ENCODE measurements around the gene MYO18A. TPM values are rescaled to one million over a fixed set of nuclear protein-coding genes. Genes with fewer than 3 reads are reported as not detected.

The MYO18A gene
- total RNA-seq, 1 experiment from 2014 or later, result 37.2 TPM

GRCh38 chr17:29210879-29211278, 30.7 kb upstream of the MYO18A start:
- H2AFZ ChIP-seq (ENCODE audit: low read depth, low read length, poor library complexity, severe bottlenecking), result no peak overlapping the region
- no peaks in the 10 kb centered on the region for H3K4me1 ChIP-seq (ENCODE audit: control insufficient read depth in 1 of 2, insufficient read depth in 2 of 2, low read length in 2 of 2)
- DNase-seq (ENCODE audit: low read depth, low spot score) (no peak), ATAC-seq (no peak)
- no peaks in the 10 kb centered on the region for H4K20me1 ChIP-seq (ENCODE audit: insufficient read depth)
- H3K9me2 ChIP-seq (ENCODE audit: insufficient read depth), result no peaks in the 10 kb centered on the region
- H3K9ac ChIP-seq (ENCODE audit: low read length), result no peak overlapping the region
- H3K9me3 ChIP-seq (ENCODE audit: control insufficient read depth in 1 of 2, insufficient read depth in 1 of 2, low read depth in 1 of 2, low read length in 2 of 2), result no peaks in the 10 kb centered on the region
- H3K79me2 ChIP-seq (ENCODE audit: insufficient read depth, low read length), result no peaks in the 10 kb centered on the region
- TF ChIP-seq JUND (IDR thresholded peaks at IDR 0.05) (no peak), EGR1 (IDR thresholded peaks at IDR 0.05; ENCODE audit: low read depth) (no peak), YY1 (IDR thresholded peaks at IDR 0.05; ENCODE audit: extremely low read depth, insufficient replicate concordance, low read depth, low read length) (no peak), RAD21 (IDR thresholded peaks at IDR 0.05; ENCODE audit: low read depth) (no peak)
- TF ChIP-seq, protein P1, sequence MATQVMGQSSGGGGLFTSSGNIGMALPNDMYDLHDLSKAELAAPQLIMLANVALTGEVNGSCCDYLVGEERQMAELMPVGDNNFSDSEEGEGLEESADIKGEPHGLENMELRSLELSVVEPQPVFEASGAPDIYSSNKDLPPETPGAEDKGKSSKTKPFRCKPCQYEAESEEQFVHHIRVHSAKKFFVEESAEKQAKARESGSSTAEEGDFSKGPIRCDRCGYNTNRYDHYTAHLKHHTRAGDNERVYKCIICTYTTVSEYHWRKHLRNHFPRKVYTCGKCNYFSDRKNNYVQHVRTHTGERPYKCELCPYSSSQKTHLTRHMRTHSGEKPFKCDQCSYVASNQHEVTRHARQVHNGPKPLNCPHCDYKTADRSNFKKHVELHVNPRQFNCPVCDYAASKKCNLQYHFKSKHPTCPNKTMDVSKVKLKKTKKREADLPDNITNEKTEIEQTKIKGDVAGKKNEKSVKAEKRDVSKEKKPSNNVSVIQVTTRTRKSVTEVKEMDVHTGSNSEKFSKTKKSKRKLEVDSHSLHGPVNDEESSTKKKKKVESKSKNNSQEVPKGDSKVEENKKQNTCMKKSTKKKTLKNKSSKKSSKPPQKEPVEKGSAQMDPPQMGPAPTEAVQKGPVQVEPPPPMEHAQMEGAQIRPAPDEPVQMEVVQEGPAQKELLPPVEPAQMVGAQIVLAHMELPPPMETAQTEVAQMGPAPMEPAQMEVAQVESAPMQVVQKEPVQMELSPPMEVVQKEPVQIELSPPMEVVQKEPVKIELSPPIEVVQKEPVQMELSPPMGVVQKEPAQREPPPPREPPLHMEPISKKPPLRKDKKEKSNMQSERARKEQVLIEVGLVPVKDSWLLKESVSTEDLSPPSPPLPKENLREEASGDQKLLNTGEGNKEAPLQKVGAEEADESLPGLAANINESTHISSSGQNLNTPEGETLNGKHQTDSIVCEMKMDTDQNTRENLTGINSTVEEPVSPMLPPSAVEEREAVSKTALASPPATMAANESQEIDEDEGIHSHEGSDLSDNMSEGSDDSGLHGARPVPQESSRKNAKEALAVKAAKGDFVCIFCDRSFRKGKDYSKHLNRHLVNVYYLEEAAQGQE (IDR thresholded peaks at IDR 0.05; ENCODE audit: low read depth), result no peak
- 0 out of 4 replicates have a peak, but pooled peaks cover 0 to 4% of the 10 kb centered on the region in 2 experiments for H3K36me3 ChIP-seq (ENCODE audit: control insufficient read depth in 1 of 2, insufficient read depth in 2 of 2, low read length in 2 of 2)
- ChIA-PET RAD21 (ENCODE audit: low non-redundant PET in 1 of 2, low total read pairs in 2 of 2, uncharacterized antibody in 2 of 2, unreplicated experiment in 2 of 2) (no interaction called here), CTCF (interaction anchor here (1.2 kb wide), 1 partner anchor 94 kb away, joined by 3 read pairs; no protein-coding TSS in a partner anchor), POLR2A (no interaction called here)
- no peak overlapping the region for H3K4me2 ChIP-seq (ENCODE audit: low read length)
- intact Hi-C loops (cut with micrococcal nuclease), result no loop called here
- BruUV-seq (replicated peaks), result no TSS peak
- no peak overlapping the region for H3K4me3 ChIP-seq (replicated peaks in 1 of 2; ENCODE audit: low read depth in 1 of 2, low read length in 2 of 2)
- H3K27me3 ChIP-seq (ENCODE audit: insufficient read depth, low read length), result no peaks in the 10 kb centered on the region
- H3K27ac ChIP-seq (ENCODE audit: low read depth, low read length), result no peak overlapping the region

DNA sequence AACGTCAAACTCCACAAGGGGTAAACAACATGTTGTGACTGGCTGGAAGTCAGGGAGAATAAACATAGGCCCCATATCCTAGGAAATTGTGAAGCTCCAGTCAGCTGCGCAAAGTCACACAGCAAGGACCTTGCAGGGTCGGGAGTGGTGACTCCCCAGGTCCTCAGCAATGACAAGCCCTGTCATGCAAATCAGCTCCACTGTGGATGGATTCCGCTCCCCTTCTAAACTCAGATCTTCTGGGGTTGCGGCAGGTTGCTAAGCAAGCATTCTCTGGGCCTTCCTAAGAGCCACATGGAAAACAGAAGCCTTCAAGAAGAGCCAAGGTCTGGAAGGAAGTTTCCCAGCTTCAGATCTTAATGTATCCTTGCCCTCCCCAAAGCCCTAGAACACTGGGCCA, 28.9 kb upstream of the MYO18A start:
- Histone ChIP-seq H3K36me3 (ENCODE audit: control insufficient read depth in 1 of 2, insufficient read depth in 2 of 2, low read length in 2 of 2) (0 out of 4 replicates have a peak, but pooled peaks cover 0 to 4% of the 10 kb centered on the region in 2 experiments), H3K4me3 (replicated peaks in 1 of 2; ENCODE audit: low read depth in 1 of 2, low read length in 2 of 2) (no peak overlapping the region), H3K9me3 (ENCODE audit: control insufficient read depth in 1 of 2, insufficient read depth in 1 of 2, low read depth in 1 of 2, low read length in 2 of 2) (no peaks in the 10 kb centered on the region), H3K79me2 (ENCODE audit: insufficient read depth, low read length) (no peaks in the 10 kb centered on the region), H3K27ac (ENCODE audit: low read depth, low read length) (no peak overlapping the region), H3K9me2 (ENCODE audit: insufficient read depth) (no peaks in the 10 kb centered on the region), H2AFZ (ENCODE audit: low read depth, low read length, poor library complexity, severe bottlenecking) (no peak overlapping the region), H3K9ac (ENCODE audit: low read length) (no peak overlapping the region), H3K4me2 (ENCODE audit: low read length) (no peak overlapping the region), H3K4me1 (ENCODE audit: control insufficient read depth in 1 of 2, insufficient read depth in 2 of 2, low read length in 2 of 2) (no peaks in the 10 kb centered on the region), H3K27me3 (ENCODE audit: insufficient read depth, low read length) (no peaks in the 10 kb centered on the region), H4K20me1 (ENCODE audit: insufficient read depth) (no peaks in the 10 kb centered on the region)
- ATAC-seq, result no peak
- ChIA-PET CTCF (interaction anchor here (0.9 to 1.9 kb wide), 2 partner anchors 10 to 29 kb away, joined by 3 to 10 read pairs; partner anchors contain the start of gene MYO18A), POLR2A (no interaction called here), RAD21 (ENCODE audit: low non-redundant PET in 1 of 2, low total read pairs in 2 of 2, uncharacterized antibody in 2 of 2, unreplicated experiment in 2 of 2) (no interaction called here)
- intact Hi-C loops (cut with micrococcal nuclease), result no loop called here
- DNase-seq (ENCODE audit: low read depth, low spot score), result no peak
- BruUV-seq (replicated peaks), result no TSS peak
- TF ChIP-seq ZFX (IDR thresholded peaks at IDR 0.05), result no peak
- TF ChIP-seq EZH2phosphoT487 (IDR thresholded peaks at IDR 0.05; ENCODE audit: borderline replicate concordance), result no peak
- TF ChIP-seq ELF1 (IDR thresholded peaks at IDR 0.05; ENCODE audit: borderline replicate concordance, low read depth), result no peak
- no peak for TF ChIP-seq CBX3 (IDR thresholded peaks at IDR 0.05; ENCODE audit: low read depth)
- no peak for TF ChIP-seq TCF7L2 (IDR thresholded peaks at IDR 0.05; ENCODE audit: borderline replicate concordance, extremely low read depth, insufficient read depth, insufficient read length)
- TF ChIP-seq, protein P2, sequence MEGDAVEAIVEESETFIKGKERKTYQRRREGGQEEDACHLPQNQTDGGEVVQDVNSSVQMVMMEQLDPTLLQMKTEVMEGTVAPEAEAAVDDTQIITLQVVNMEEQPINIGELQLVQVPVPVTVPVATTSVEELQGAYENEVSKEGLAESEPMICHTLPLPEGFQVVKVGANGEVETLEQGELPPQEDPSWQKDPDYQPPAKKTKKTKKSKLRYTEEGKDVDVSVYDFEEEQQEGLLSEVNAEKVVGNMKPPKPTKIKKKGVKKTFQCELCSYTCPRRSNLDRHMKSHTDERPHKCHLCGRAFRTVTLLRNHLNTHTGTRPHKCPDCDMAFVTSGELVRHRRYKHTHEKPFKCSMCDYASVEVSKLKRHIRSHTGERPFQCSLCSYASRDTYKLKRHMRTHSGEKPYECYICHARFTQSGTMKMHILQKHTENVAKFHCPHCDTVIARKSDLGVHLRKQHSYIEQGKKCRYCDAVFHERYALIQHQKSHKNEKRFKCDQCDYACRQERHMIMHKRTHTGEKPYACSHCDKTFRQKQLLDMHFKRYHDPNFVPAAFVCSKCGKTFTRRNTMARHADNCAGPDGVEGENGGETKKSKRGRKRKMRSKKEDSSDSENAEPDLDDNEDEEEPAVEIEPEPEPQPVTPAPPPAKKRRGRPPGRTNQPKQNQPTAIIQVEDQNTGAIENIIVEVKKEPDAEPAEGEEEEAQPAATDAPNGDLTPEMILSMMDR (IDR thresholded peaks at IDR 0.05 in 2 of 3, conservative IDR thresholded peaks at IDR 0.05 in 1 of 3; ENCODE audit: borderline replicate concordance in 1 of 3, insufficient read depth in 1 of 3, low read depth in 2 of 3, low read length in 2 of 3), result no peak
- TF ChIP-seq CEBPB (IDR thresholded peaks at IDR 0.05; ENCODE audit: low read depth), result no peak
- TF ChIP-seq, protein P3, sequence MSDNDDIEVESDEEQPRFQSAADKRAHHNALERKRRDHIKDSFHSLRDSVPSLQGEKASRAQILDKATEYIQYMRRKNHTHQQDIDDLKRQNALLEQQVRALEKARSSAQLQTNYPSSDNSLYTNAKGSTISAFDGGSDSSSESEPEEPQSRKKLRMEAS (IDR thresholded peaks at IDR 0.05), result no peak
- TF ChIP-seq SP1 (IDR thresholded peaks at IDR 0.05; ENCODE audit: low read depth), result no peak
- TF ChIP-seq ZNF274 (IDR thresholded peaks at IDR 0.05; ENCODE audit: low read depth, low read length), result no peak

All from HCT116 (cell line).